GM12878 (cell line): ENCODE results near the gene C4orf51. TPM values are rescaled to one million over a fixed set of nuclear protein-coding genes. Genes with fewer than 3 reads are reported as not detected.

Source experiments
- ATAC-seq: fragments of 200-7000 bp; cut with Tn5 transposase; 3 replicates; pipeline ENCODE4 v1.9.1; 2020; ENCODE audit warnings: mild to moderate bottlenecking, moderate library complexity
- BruUV-seq: library from RNA; stranded (reverse); fragments of 400-500 nt; replicated peaks from 2 replicates; lab custom pipeline; 2021; lab: Mats Ljungman, UMichigan
- CTCF ChIA-PET: fragments of 300-600 bp; sonication (Branson Sonifier 250); formaldehyde crosslinking; extraction: SDS; loops from one replicate; lab custom pipeline; 2021; ENCODE audit warnings: inconsistent platforms; lab: Yijun Ruan, JAX
- POLR2A ChIA-PET: fragments of 350-600 bp; formaldehyde crosslinking; extraction: SDS; loops from one replicate; lab custom pipeline; 2021; ENCODE audit warnings: inconsistent platforms; lab: Charles Lee
- RAD21 ChIA-PET: fragments of 300-600 bp; sonication (Branson Sonifier 250); formaldehyde crosslinking; loops from one replicate; lab custom pipeline; 2023; ENCODE audit warnings: antibody characterized with exemption; ENCODE audit not compliant: unreplicated experiment; lab: Charles Lee
- SMC1A ChIA-PET: fragments of 300-600 bp; sonication (Branson Sonifier 250); formaldehyde crosslinking; loops from one replicate; lab custom pipeline; 2023; ENCODE audit not compliant: unreplicated experiment, uncharacterized antibody; lab: Charles Lee
- DNase-seq: peaks from one replicate; pipeline ENCODE4 v3.0.0-alpha.2; 2011; ENCODE audit warnings: low read depth, low spot score
- FAIRE-seq: peaks from 3 replicates; lab custom pipeline; 2011; peaks lifted over from hg19 to GRCh38; lab: Jason Lieb, UNC
- H2AFZ ChIP-seq: 2 replicates; pipeline ENCODE4 v1.6.0; 2011; ENCODE audit warnings: low read depth, low read length, control low read depth; ENCODE audit not compliant: control insufficient read depth
- H3K27ac ChIP-seq: 2 replicates; pipeline ENCODE4 v1.5.1; 2011; ENCODE audit warnings: control low read depth; ENCODE audit not compliant: control insufficient read depth, insufficient read depth
- H3K27me3 ChIP-seq, 2 experiments: replicated peaks in 1 of 2; 2 replicates each; pipeline versions ENCODE4 v1.6.0 to v1.6.1; 2011; ENCODE audit warnings: low read length in 1 of 2; ENCODE audit not compliant: control insufficient read depth in 2 of 2, insufficient read depth in 2 of 2
- H3K36me3 ChIP-seq, 2 experiments: 2 replicates each; pipeline ENCODE4 v1.5.1; 2011; ENCODE audit warnings: low read length in 1 of 2; ENCODE audit not compliant: control insufficient read depth in 2 of 2, insufficient read depth in 2 of 2
- H3K4me1 ChIP-seq: 2 replicates; pipeline ENCODE4 v1.6.1; 2011; ENCODE audit warnings: mild to moderate bottlenecking, low read length, moderate library complexity, mixed read lengths; ENCODE audit not compliant: control insufficient read depth, insufficient read depth
- H3K4me2 ChIP-seq: 2 replicates; pipeline ENCODE4 v1.6.0; 2011; ENCODE audit warnings: control low read depth; ENCODE audit not compliant: control insufficient read depth, insufficient read depth
- H3K4me3 ChIP-seq: fragments of 200-600 bp; sonication (generic); 2 replicates; pipeline ENCODE4 v1.5.1; 2016
- H3K79me2 ChIP-seq: 2 replicates; pipeline ENCODE4 v1.6.0; 2011; ENCODE audit warnings: low read length; ENCODE audit not compliant: control insufficient read depth, insufficient read depth
- H3K9ac ChIP-seq: 2 replicates; pipeline ENCODE4 v1.8.0; 2011; ENCODE audit warnings: low read length, control low read depth, mixed read lengths; ENCODE audit not compliant: control insufficient read depth, insufficient read depth
- H3K9me3 ChIP-seq: replicated peaks from 3 replicates; pipeline ENCODE4 v1.5.1; 2011; ENCODE audit warnings: mild to moderate bottlenecking, low read length; ENCODE audit not compliant: control insufficient read depth, insufficient read depth
- H4K20me1 ChIP-seq: 2 replicates; pipeline ENCODE4 v1.6.0; 2011; ENCODE audit not compliant: control insufficient read depth, insufficient read depth
- BHLHE40 ChIP-seq, 2 experiments: fragments of 450-650 bp in 1 of 2; IDR thresholded peaks; 2 replicates each; pipeline ENCODE4 v1.6.1; 2011 to 2017; ENCODE audit warnings: low read depth in 2 of 2, borderline replicate concordance in 1 of 2, improper control_type of control experiment in 1 of 2, low read length in 1 of 2, mild to moderate bottlenecking in 1 of 2
- EED ChIP-seq: sonication (generic); IDR thresholded peaks from 2 replicates; pipeline ENCODE4 v1.6.1; 2016; ENCODE audit warnings: antibody characterized with exemption, low read depth
- GATAD2B ChIP-seq: fragments of 450-650 bp; conservative IDR thresholded peaks from 2 replicates; pipeline ENCODE4 v1.6.1; 2017; ENCODE audit warnings: low read depth, mild to moderate bottlenecking, moderate library complexity
- IRF5 ChIP-seq: fragments of 450-650 bp; IDR thresholded peaks from 2 replicates; pipeline ENCODE4 v1.6.1; 2017; ENCODE audit warnings: borderline replicate concordance
- JUND ChIP-seq: IDR thresholded peaks from 2 replicates; pipeline ENCODE4 v1.6.1; 2012; ENCODE audit warnings: low read depth, mild to moderate bottlenecking, low read length, improper control_type of control experiment, moderate library complexity
- MEF2B ChIP-seq: fragments of 450-650 bp; IDR thresholded peaks from 2 replicates; pipeline ENCODE4 v1.6.1; 2018; ENCODE audit warnings: mild to moderate bottlenecking, moderate library complexity; ENCODE audit not compliant: partially characterized antibody, poor library complexity, severe bottlenecking
- MLLT1 ChIP-seq: fragments of 450-650 bp; IDR thresholded peaks from 2 replicates; pipeline ENCODE4 v1.6.1; 2016; ENCODE audit warnings: mild to moderate bottlenecking
- NR2C2 ChIP-seq: IDR thresholded peaks from 2 replicates; pipeline ENCODE4 v1.6.1; 2011; ENCODE audit warnings: borderline replicate concordance, low read depth; ENCODE audit not compliant: control insufficient read depth, insufficient read length
- POLR2A ChIP-seq: IDR thresholded peaks from 2 replicates; pipeline ENCODE4 v1.6.1; 2011; ENCODE audit warnings: low read depth, mild to moderate bottlenecking, low read length
- RB1 ChIP-seq: fragments of 450-650 bp; formaldehyde crosslinking; IDR thresholded peaks from 2 replicates; pipeline ENCODE4 v1.6.1; 2017; ENCODE audit warnings: mild to moderate bottlenecking, borderline replicate concordance
- SPI1 ChIP-seq: IDR thresholded peaks from 2 replicates; pipeline ENCODE4 v1.6.1; 2011; ENCODE audit warnings: low read depth, mild to moderate bottlenecking, low read length, moderate library complexity, borderline replicate concordance; ENCODE audit not compliant: insufficient read depth
- STAT1 ChIP-seq: fragments of 450-650 bp; conservative IDR thresholded peaks from 2 replicates; pipeline ENCODE4 v1.6.1; 2014; ENCODE audit warnings: antibody characterized with exemption, mild to moderate bottlenecking
- TCF7 ChIP-seq: IDR thresholded peaks from 2 replicates; pipeline ENCODE4 v1.6.1; 2014; ENCODE audit warnings: antibody characterized with exemption, borderline replicate concordance
- ZBTB33 ChIP-seq: fragments of 450-650 bp; IDR thresholded peaks from 2 replicates; pipeline ENCODE4 v1.6.1; 2017; ENCODE audit warnings: mild to moderate bottlenecking
- WGBS: methylation state at CpG from one replicate; pipeline ENCODE4 v1.1.6; 2016; ENCODE audit warnings: low lambda C conversion rate; ENCODE audit not compliant: insufficient replicate concordance, insufficient coverage; ENCODE audit errors: missing lambda C conversion rate; 5-methylcytosine and 5-hydroxymethylcytosine counted together
- in situ Hi-C: fragments of 300-500 bp; cut with MboI; formaldehyde crosslinking; loops from 9 replicates; pipeline ENCODE4 v1.14.3; 2018; ENCODE audit warnings: mixed read lengths
- intact Hi-C: fragments of 100-400 bp; cut with micrococcal nuclease; formaldehyde crosslinking; loops from one replicate; pipeline ENCODE4 v1.14.2; 2022; ENCODE audit not compliant: unreplicated experiment
- polyA plus RNA-seq, 11 experiments: library from polyadenylated mRNA; depleted of rRNA in 4 of 11; unstranded in 6 of 11; stranded (reverse) in 5 of 11; fragments of >200 nt; fragmentation: Nextera tagmentation in 4 of 11; fragmentation: Illumina TruSeq in 1 of 11; extraction: Ambion mirVana in 4 of 11; extraction: Trizol in 1 of 11; gene quantifications; 1 replicate in 1 of 11; 2 replicates in 10 of 11; pipeline versions ENCODE4 v1.2.1 to v1.2.3, GENCODE V29; 2011 to 2016; ENCODE audit warnings: inconsistent platforms in 2 of 11, missing spikeins in 2 of 11, low read depth in 1 of 11
- total RNA-seq, 4 experiments: library from RNA; depleted of rRNA in 3 of 4; stranded (reverse); fragments of >200 nt in 3 of 4; fragmentation: Illumina TruSeq in 1 of 4; extraction: Trizol in 1 of 4; gene quantifications; 2 replicates each; pipeline versions ENCODE4 v1.2.1 to v1.2.3, GENCODE V29; 2013 to 2021

Gene C4orf51
- total and polyA plus RNA-seq, 10 of the 15 experiments (the other 5 are each of a cell fraction or from before 2014, with no cell fraction given), result not detected

- TF ChIP-seq MLLT1, result no peak
Measured at GRCh38 chr4:145698507-145698906, 18.6 kb downstream of the C4orf51 start (continued).

GRCh38 chr4:145703850-145704497 lies 24.0 kb downstream of the C4orf51 start:
- FAIRE-seq, result no peak
- Histone ChIP-seq H3K4me2 (no peak overlapping the region), H3K27ac (no peak overlapping the region), H4K20me1 (no peaks in the 10 kb centered on the region), H3K27me3 (no peaks in the 10 kb centered on the region; a peak in 2 of 4 replicates), H3K9ac (no peak overlapping the region), H3K4me3 (no peak overlapping the region), H2AFZ (no peak overlapping the region), H3K9me3 (no peaks in the 10 kb centered on the region), H3K36me3 (no peaks in the 10 kb centered on the region), H3K4me1 (no peaks in the 10 kb centered on the region), H3K79me2 (no peaks in the 10 kb centered on the region)
- no peak for DNase-seq
- 44% methylated on average over 4 of the region's 4 CpGs for WGBS
- no TSS peak for BruUV-seq
- ChIA-PET CTCF (no interaction called here), POLR2A (no interaction called here), SMC1A (no interaction called here), RAD21 (no interaction called here)
- in situ Hi-C loops, result no loop called here
- intact Hi-C loops, result no loop called here
- ATAC-seq, result no peak
- TF ChIP-seq NR2C2 (no peak), SPI1 (no peak), JUND (no peak), IRF5 (no peak), ZBTB33 (no peak), EED (no peak), TCF7 (no peak), MEF2B (no peak), RB1 (no peak), GATAD2B (no peak), POLR2A (no peak), BHLHE40 (IDR thresholded peaks at IDR 0.05; ENCODE audit: borderline replicate concordance in 1 of 2, low read depth in 2 of 2, low read length in 1 of 2) (no peak), STAT1 (no peak)
